ENCODE measurements around the gene USH1C.

Gene USH1C

GRCh38 chr11:17544181-17544622 is at the start of gene USH1C:
TSS of gene USH1C (minus strand) at chr11:17544416. CDS start at chr11:17544307, 109 bp downstream.
- no peak for DNase-seq (ENCODE audit: low read depth)

GRCh38 chr11:17593466-17594245 is 49.4 kb upstream of the USH1C start:
- DNase-seq (ENCODE audit: low read depth) = no peak

DNA sequence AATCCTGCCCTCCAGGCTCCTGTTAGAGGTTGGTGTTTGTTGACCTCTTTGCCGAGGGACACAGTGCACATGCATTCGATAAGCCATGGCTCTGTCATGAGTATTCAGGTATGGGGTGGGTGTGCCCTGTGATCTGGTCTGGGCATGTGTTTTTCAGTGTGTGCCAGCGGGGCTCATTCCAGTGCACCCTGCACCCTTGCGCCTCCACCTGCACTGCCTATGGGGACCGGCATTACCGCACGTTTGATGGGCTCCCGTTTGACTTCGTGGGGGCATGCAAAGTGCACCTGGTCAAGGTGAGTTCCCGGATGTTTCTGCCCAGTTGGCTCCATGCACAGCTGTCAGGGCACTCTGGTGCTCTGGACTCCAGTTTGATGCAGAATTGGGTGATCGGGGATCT is 47.1 kb upstream of the USH1C start:
- no peak for DNase-seq (ENCODE audit: low read depth)

GRCh38 chr11:17590463-17590862 is 46.2 kb upstream of the USH1C start:
- no peak for DNase-seq (ENCODE audit: low read depth)

DNA sequence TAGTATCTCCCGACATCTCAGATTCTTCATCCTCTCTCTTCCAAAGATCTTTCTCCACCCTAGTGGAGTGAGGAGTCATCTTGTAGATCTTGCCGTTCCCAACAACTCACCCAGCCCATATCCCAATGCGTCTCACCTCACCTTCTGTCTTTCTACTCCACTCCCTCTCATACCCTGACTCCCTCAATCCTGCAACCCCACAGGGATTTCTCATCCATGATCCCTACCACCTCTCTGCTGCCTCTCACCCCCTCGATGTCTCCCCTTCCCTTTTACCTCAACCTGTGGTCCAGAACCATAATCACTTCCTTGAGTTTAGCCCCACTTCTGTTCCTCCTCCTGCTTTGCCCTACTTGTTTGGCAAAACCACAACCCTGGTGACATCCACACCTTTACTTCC is 44.5 kb upstream of the USH1C start:
- DNase-seq (ENCODE audit: low read depth) = no peak

DNA sequence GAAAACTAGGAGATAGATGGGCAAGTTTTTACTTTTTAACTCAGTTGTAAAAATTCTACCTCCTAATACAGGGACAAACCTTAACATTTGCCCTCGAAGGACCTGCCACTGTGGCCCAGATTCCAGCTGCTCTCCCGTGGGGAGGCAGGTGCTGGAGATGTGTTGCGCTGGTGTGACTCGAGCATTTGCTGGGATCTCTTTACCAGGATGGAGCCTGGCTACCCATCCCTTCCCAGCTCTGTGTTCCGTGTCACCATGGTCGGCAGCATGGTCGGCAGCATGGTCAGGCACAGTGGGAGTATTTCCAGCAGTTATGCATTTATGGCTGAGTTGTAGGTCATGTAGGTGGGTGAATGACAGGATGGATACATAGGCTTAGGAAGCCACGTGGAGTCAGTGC is 44.0 kb upstream of the USH1C start:
- no peak for DNase-seq (ENCODE audit: low read depth)

DNA sequence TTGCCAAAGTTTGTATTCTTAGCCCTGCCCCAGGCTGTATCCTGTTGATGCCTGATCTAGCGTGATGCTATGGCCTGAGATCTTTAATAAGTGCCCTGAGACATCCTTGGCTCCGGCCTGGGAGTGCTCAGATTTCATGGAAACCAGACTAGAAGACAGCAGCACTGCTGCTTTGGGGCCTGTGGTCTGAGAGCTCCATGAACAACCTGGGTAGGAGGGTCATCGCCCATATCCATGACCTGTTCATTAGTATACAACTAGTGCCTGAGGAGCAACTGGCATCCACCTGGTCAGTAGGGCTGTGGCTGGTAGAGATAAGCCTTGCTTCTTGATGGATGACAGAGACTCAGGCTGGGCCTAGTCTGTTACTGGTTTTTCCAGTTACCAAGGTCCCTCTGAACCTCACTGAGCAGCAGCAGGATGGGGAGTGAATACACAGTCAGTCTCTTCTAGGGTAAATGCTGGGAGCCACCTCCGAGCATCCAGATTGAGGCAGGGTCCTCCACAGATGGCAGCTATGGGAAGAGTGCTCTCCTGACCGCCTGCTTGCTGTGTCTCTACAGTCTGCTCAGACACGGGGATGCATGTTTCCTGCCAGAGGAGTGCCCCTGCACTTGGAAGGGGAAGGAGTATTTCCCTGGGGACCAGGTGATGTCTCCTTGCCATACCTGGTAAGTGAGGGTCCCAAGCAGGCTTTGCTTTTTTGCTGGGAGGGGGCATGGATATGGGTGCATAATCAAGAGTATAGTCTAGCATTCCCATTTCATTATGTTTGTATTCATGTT is 41.9 kb upstream of the USH1C start:
- DNase-seq (ENCODE audit: low read depth) = no peak

DNA sequence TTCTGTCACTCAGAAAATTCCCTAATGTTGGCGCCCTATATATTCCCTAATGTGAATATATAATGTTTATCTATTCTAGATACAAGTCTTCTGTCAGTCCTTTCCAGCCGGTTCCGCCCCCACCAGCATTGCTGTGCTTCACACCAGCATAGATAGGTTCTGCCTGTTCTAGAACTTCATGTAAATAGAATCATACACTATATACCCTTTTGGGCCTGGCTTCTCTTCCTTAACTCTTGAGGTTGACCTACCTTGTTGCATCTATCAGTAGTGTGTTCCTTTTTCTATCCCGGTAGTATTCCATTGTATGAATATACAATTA is 37.5 kb upstream of the USH1C start:
- DNase-seq (ENCODE audit: low read depth) = no peak

DNA sequence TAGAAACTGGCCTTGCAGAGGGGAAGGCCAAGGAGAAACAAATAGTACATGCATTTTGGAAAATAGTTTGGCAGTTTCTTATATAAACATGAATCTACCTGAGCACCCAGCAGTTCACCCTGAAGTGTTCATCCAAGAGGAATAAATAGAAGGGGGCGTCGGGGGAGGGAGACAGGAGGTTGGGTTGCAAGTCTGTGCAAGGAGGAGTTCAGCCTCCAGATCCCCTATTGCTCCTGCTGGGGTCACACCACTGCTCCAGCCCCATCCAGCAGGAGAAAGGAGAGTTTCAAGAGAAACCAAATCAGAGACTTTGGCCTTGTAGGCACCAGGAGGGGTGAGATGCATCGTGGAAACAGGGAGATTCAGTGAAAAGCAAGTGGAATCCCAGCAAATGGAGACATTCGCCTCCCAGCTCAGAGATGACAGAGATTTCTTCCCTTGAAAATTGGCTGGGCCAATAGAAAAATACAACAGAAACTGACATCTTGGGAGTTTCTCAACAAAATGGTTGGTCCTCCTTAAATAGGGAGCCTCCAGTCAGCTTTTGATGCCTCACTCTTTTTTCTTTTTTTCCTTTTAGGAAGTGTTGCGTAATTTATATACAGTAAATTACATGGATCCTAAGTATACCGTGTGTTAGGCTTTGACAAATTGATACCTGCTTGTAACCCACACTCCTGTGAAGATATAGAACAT is 37.0 kb upstream of the USH1C start:
- DNase-seq (ENCODE audit: low read depth) = no peak

GRCh38 chr11:17580271-17580670 is 36.1 kb upstream of the USH1C start:
- no peak for DNase-seq (ENCODE audit: low read depth)

GRCh38 chr11:17579451-17579850 is 35.2 kb upstream of the USH1C start:
- DNase-seq (ENCODE audit: low read depth) = no peak

DNA sequence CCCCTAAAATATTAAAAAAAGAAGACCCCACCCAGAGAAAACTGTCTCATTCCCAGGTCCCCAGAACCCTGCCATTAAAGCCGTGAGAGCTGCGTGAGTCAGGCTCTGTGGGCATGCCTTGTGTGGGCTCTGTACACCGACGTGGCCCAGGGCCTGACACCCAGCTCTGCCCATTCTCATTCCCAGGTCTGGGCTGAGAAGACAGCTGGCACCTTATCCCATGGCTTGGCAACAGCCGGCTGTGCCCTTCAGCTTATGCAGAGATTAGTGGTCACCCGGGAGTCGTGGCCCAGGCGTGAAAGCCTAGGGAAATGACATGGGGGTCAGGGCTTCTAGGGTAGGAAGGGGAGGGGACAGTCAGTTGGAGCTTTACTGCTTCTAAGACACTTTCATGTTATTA is 34.7 kb upstream of the USH1C start:
- DNase-seq (ENCODE audit: low read depth) = no peak

- DNase-seq (ENCODE audit: low read depth) = no peak
Measured at GRCh38 chr11:17578296-17578695, 34.1 kb upstream of the USH1C start.

GRCh38 chr11:17575431-17576425 is 31.5 kb upstream of the USH1C start:
- DNase-seq (ENCODE audit: low read depth) = no peak

GRCh38 chr11:17574141-17575091 is 30.2 kb upstream of the USH1C start:
- no peak for DNase-seq (ENCODE audit: low read depth)

DNA sequence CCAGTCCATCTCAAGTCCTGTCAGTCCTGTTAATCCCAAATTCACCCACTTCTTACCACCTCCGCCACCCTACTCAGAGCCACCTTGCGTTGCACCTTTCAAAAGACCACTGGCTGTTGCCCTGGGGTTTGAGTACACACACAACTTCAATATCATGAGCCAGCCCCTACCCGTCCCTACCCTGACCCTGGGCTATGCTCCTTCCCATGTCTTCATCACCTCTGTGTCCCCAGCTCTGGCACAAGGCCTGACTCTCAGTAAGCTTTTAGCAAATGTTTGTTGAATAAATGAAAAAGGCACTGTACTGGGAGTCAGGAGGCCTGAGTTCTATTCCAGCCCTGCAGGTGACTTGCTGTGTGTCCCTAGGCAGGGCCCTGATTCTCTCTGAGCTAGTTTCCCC is 29.3 kb upstream of the USH1C start:
- no peak for DNase-seq (ENCODE audit: low read depth)

- DNase-seq (ENCODE audit: low read depth) = no peak
Measured at GRCh38 chr11:17572791-17573460, 28.7 kb upstream of the USH1C start.

DNA sequence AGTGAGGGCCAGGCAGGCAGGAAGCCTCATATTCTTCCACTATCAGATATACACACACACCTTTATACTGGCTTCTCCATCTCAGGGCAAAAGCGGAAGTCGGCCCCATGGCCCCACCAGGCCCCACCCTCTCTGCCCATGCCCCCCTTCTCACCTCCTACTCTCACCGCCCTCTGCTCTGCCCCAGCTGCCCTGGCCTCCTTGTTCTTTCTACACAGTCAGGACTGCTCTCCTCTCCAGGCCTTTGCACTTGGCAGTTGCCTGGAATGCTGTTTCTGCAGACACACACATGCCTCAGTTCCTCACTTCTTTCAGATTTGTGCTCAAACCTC is 28.1 kb upstream of the USH1C start:
- DNase-seq (ENCODE audit: low read depth) = no peak

DNA sequence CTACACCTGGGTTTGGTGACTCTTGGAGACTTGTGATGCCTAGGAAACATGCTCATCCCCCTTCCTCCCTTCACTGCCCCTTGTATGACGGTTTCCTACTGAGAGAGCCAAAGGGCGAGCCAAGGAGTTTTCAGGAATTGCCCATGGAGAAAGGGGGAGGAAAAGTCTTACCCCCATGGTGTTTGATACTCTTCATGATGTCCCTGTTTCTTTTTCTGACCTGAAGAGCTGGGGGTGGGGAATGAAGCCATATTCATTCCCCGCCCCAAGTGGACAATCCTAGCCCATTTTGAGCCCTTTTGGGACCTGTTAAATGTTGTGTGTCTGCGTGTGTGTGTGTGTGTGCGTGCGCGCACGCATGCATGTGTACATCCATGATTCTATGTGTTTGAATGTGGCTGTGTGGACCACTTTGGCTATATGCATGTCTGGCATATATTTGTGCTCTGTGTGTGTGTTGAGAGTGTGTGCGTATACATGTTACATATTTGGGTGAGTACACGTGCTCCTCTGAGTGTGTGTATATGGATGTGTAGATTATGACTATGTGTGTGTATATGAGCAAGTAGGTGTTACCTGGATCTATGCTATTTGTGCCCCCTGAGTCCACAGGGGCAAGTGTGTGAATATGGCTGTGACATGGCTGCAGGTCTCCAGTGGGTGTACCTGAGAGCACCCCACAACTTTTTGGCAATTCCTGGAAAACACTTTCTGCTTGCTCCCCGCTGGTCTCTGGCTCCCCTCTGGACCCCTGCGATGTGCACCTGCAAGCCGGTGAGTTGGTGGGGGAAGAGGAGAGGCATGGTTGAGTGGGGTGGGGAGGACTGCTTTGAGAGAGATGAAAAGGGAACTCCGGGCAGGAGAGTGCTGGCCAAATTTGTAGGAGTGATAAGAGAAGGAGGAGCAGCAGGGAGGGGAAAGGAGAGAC is 27.5 kb upstream of the USH1C start:
- no peak for DNase-seq (ENCODE audit: low read depth)
